ENCODE data around the gene ANKRD17.

Gene ANKRD17

DNA sequence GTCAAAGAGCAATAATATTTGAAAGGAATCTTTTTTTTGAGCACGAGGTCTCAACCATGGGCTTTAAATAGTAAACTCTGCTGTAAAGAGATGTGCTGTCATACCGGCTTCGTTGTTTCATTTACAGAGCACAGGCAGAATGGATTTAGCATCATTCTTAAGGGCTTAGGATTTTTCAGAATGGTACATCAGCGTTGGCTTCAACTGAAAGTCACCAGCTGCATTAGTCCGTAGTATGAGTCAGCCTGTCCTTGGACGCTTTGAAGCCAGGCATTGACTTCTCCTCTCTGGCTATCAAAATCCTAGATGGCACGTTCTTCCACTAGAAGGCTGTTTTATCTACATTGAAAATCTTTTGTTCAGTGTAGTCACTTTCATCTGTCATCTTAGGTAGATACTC lies 212.7 kb downstream of the ANKRD17 start:
- FAIRE-seq, result no peak

DNA sequence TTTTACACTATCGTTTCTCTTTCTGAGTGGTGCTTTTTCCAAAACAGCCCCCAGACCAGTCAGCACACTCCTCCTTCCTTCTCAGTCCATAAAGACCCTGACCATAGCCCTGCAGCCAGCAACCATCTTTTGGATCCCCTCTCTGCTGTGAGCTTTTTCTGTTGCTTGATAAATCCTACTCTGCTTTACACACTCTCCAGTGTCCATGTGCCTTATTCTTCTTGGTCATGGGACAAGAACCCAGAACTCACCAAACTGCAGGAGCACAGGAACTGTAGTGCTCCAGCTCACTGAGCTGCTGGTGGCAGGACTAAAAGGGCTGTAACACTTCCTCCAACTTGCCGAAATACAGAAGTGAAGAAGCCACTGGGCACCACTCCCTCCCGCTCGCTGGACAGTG lies 221.5 kb downstream of the ANKRD17 start:
- no peak for FAIRE-seq

DNA sequence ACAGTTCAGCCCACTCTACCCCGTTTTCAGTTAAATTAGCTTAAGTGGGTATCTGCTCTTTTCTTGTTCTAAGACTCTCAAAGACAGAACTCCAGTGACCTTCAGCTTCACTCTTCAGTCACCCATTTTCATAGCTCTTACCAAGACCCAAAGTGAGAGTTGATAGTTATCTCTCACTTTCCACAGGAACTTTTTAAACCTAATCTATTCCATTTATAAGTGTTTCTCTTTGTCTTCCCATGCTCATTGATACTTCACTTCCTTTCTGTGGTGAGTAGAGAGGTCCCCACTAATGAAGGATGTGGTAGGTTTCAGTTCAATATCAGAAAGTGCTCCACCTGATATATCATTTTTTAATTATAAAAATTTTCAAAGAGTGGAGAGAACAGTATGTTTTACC lies 222.5 kb downstream of the ANKRD17 start:
- FAIRE-seq, result no peak

DNA sequence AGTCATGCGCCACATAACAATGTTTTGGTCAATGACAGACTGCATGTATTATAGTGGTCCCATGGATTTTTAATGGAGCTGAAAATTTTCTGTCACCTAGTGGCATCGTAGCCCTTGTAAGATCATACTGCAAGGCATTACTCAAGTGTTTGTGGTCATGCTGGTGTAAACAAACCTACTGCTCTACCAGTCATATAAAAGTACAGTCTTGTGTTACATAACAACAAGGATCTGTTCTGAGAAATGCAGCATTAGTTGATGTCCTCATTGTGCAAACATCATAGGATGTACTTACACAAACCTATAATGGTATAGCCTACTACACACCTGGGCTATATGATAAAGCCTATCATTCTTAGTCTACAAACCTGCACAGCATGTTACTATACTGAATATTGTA lies 223.7 kb downstream of the ANKRD17 start:
- FAIRE-seq, result no peak

DNA sequence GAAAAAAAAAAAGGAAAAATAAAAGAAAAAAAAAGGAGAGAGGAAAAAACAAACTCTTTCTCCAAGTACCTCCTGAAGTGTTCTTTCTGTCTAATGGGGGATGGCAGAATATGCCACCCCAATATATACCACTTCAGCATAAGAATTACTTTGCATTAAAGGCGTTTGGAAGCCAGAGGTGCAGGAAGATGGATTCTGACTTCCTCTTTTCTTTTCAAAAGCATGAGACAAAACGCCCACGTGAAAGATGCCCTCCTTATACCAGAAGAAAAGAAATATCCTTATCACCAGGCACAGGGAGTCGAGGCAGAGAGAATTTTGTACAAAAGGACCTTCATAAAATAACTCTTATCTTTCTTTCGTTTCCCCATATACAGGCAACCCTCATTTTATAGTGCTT lies 230.0 kb downstream of the ANKRD17 start:
- FAIRE-seq, result no peak
